HL-60 (cell line): ENCODE measurements around the gene PARD3.

Experiments used
- DNase-seq, 2 experiments: peaks; one replicate each; pipeline ENCODE4 v3.0.0-alpha.2; 2010 to 2020; ENCODE audit warnings: low read depth in 1 of 2, low spot score in 1 of 2
- H3K27ac ChIP-seq: fragments of 250-450 bp; sonication (Bioruptor Pico); replicated peaks from 2 replicates; pipeline ENCODE4 v1.5.1; 2020; ENCODE audit warnings: mild to moderate bottlenecking, moderate library complexity
- H3K27me3 ChIP-seq: fragments of 250-450 bp; sonication (Bioruptor Pico); 2 replicates; pipeline ENCODE4 v1.5.1; 2021; ENCODE audit warnings: mild to moderate bottlenecking, moderate library complexity; ENCODE audit not compliant: insufficient read depth, poor library complexity, severe bottlenecking
- H3K4me3 ChIP-seq: replicated peaks from 2 replicates; pipeline ENCODE4 v1.5.1; 2011; ENCODE audit warnings: mild to moderate bottlenecking, control low read depth, low read length; ENCODE audit not compliant: insufficient read depth
- GABPA ChIP-seq: IDR thresholded peaks from 2 replicates; pipeline ENCODE4 v1.6.1; 2012; ENCODE audit warnings: low read depth
- POLR2AphosphoS5 ChIP-seq: IDR thresholded peaks from 2 replicates; pipeline ENCODE4 v1.6.1; 2012; ENCODE audit warnings: low read depth
- SPI1 ChIP-seq: IDR thresholded peaks from 2 replicates; pipeline ENCODE4 v1.6.1; 2012; ENCODE audit warnings: low read depth, mild to moderate bottlenecking, borderline replicate concordance
- TF ChIP-seq, protein P1 (sequence below): IDR thresholded peaks from one replicate; pipeline ENCODE4 v1.5.1; 2011; ENCODE audit warnings: low read length, control low read depth, inconsistent platforms; ENCODE audit not compliant: insufficient read depth
- TF ChIP-seq, protein P2 (sequence below): IDR thresholded peaks from 2 replicates; pipeline ENCODE4 v1.6.1; 2012; ENCODE audit warnings: low read depth; ENCODE audit not compliant: insufficient replicate concordance

PARD3 gene

DNA sequence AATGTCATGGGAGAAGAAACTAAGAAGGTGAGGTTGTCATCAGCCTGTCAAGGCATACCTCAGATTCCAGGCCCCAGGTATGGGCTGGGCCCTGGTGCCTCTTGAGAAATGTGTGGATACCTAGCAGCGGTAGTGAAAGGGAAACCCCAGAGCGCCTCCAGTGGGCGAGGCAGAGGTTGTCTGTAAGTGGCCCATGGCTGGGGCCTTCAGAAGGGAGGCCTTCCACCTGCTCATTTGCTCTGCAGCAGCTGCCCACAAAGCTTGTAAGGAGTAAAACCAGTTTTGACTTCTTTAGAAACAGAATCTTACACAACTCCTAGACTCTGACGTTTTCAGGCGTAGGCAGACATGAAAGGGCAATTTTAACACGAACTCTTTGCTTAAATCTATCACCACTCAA is 509.9 kb downstream of the PARD3 start:
- no peak overlapping the region for H3K4me3 ChIP-seq
- H3K27ac ChIP-seq, result no peak overlapping the region
- no peak for DNase-seq
- TF ChIP-seq GABPA, result no peak
- no peak for TF ChIP-seq POLR2AphosphoS5
- no peak for TF ChIP-seq SPI1
- TF ChIP-seq, protein P1, sequence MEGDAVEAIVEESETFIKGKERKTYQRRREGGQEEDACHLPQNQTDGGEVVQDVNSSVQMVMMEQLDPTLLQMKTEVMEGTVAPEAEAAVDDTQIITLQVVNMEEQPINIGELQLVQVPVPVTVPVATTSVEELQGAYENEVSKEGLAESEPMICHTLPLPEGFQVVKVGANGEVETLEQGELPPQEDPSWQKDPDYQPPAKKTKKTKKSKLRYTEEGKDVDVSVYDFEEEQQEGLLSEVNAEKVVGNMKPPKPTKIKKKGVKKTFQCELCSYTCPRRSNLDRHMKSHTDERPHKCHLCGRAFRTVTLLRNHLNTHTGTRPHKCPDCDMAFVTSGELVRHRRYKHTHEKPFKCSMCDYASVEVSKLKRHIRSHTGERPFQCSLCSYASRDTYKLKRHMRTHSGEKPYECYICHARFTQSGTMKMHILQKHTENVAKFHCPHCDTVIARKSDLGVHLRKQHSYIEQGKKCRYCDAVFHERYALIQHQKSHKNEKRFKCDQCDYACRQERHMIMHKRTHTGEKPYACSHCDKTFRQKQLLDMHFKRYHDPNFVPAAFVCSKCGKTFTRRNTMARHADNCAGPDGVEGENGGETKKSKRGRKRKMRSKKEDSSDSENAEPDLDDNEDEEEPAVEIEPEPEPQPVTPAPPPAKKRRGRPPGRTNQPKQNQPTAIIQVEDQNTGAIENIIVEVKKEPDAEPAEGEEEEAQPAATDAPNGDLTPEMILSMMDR, result no peak
- TF ChIP-seq, protein P2, sequence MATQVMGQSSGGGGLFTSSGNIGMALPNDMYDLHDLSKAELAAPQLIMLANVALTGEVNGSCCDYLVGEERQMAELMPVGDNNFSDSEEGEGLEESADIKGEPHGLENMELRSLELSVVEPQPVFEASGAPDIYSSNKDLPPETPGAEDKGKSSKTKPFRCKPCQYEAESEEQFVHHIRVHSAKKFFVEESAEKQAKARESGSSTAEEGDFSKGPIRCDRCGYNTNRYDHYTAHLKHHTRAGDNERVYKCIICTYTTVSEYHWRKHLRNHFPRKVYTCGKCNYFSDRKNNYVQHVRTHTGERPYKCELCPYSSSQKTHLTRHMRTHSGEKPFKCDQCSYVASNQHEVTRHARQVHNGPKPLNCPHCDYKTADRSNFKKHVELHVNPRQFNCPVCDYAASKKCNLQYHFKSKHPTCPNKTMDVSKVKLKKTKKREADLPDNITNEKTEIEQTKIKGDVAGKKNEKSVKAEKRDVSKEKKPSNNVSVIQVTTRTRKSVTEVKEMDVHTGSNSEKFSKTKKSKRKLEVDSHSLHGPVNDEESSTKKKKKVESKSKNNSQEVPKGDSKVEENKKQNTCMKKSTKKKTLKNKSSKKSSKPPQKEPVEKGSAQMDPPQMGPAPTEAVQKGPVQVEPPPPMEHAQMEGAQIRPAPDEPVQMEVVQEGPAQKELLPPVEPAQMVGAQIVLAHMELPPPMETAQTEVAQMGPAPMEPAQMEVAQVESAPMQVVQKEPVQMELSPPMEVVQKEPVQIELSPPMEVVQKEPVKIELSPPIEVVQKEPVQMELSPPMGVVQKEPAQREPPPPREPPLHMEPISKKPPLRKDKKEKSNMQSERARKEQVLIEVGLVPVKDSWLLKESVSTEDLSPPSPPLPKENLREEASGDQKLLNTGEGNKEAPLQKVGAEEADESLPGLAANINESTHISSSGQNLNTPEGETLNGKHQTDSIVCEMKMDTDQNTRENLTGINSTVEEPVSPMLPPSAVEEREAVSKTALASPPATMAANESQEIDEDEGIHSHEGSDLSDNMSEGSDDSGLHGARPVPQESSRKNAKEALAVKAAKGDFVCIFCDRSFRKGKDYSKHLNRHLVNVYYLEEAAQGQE, result no peak
- H3K27me3 ChIP-seq, result no peaks in the 10 kb centered on the region

DNA sequence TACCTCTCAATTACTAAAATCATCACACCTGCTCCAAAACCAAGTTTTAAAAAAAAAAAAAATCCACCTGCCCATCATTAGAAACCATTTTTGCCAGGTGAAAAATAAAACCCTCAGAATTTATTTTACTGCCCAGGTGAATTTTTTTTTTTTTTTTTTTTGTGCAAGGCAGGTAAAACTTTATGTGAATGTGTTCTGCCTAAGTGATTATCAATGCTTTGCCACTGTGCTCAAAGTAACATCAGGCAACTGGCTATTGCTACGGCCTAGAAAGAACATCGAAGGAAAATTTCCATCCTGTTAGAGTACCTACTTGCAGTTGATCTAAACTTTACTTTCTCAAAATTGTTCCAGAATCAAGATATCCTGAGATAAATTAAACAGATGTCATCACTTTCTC is 512.1 kb downstream of the PARD3 start:
- H3K27me3 ChIP-seq, result no peaks in the 10 kb centered on the region
- no peak for DNase-seq
- TF ChIP-seq, protein P2, result no peak
- TF ChIP-seq SPI1 (no peak), POLR2AphosphoS5 (no peak), GABPA (no peak)
- TF ChIP-seq, protein P1, result no peak
- no peak overlapping the region for H3K27ac ChIP-seq
- no peak overlapping the region for H3K4me3 ChIP-seq

DNA sequence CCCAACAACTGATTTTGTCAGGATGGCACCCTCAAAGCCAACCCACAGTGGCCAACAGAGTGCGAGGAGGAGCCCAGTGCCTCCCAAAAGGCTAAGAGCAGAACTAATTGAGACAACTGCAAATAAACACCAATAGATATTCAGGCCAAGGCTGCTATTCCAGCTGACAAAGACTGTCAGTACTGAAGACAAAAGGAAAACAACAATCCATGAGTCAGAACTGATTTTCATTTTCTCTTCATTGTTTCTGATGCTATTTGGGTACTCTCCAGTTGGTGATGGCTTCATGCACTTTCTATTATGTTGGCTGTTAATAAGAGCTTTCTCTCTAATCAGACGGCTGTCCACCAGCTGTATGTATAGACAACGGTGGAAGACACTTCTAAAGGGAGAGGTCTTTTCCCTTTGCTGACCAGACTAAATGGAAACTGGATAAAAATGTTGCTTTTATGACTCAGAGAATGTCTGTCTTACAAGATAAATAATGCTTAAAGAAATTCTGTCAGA is 515.9 kb downstream of the PARD3 start:
- no peak overlapping the region for H3K27ac ChIP-seq
- TF ChIP-seq, protein P2, result no peak
- H3K27me3 ChIP-seq, result no peaks in the 10 kb centered on the region
- DNase-seq, result no peak
- H3K4me3 ChIP-seq, result no peak overlapping the region

DNA sequence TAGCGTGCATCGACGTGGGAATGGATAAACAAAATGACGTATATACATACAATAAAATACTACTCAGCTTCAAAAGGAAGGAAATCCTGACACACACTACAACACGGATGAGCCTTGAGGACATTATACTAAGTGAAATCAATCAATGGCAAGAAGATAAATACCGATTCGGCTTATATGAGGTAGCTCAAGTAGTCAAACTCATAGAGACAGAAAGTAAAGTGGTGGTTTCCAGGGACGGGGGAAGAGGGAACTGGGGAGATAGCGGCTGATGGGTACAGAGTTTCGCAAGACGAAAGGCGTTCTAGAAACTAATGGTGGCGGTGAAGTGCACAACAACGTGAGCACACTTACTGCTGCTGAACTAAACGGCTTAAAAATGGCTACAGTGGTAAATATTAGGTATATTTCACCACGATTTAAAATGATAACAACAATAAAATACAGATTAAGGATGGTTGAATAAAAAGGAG is 516.7 kb downstream of the PARD3 start:
- Histone ChIP-seq H3K27ac (no peak overlapping the region), H3K27me3 (no peaks in the 10 kb centered on the region), H3K4me3 (no peak overlapping the region)
- TF ChIP-seq SPI1, result no peak
- TF ChIP-seq, protein P1, result no peak
- TF ChIP-seq, protein P2, result no peak
- DNase-seq, result no peak
